Measurements from ENCODE around the gene CSH2. TPM values are rescaled to one million over a fixed set of nuclear protein-coding genes. Genes with fewer than 3 reads are reported as not detected.
"Not testable (repeated sequence)": the region's sequence is repeated elsewhere in the genome, so short reads cannot be mapped to it uniquely, and the experiment has no call there.

CSH2 gene
- polyA plus RNA-seq (2013, experiment 1 of 4), result not detected
- polyA plus RNA-seq (2013, experiment 2 of 4), result not detected
- not detected for polyA plus RNA-seq (2013, experiment 3 of 4)
- polyA plus RNA-seq (2013, experiment 4 of 4), result not detected

GRCh38 chr17:63873577-63873976, at the start of gene CSH2:
TSS of gene CSH2 (minus strand) at chr17:63873677. CDS start at chr17:63873614, 63 bp downstream.
- H3K4me3 ChIP-seq (ENCODE audit: insufficient read depth, low read depth, low read length); H3K4me1 ChIP-seq (ENCODE audit: control insufficient read depth, insufficient read depth, low read length); H3K36me3 ChIP-seq (ENCODE audit: control insufficient read depth, insufficient read depth, low read length); H3K27me3 ChIP-seq (ENCODE audit: control insufficient read depth, insufficient read depth, low read length, poor library complexity, severe bottlenecking); H3K9me3 ChIP-seq (ENCODE audit: control insufficient read depth, low read length); H3K27ac ChIP-seq (ENCODE audit: insufficient read depth, low read depth, low read length, poor library complexity, severe bottlenecking): not testable (repeated sequence)
- WGBS, 2 experiments, result 89 to 96% methylated on average over 4 of the region's 7 CpGs

GRCh38 chr17:63922402-63922801, 48.9 kb upstream of the CSH2 start:
- H3K4me1 ChIP-seq (ENCODE audit: control insufficient read depth, insufficient read depth, low read length); H3K36me3 ChIP-seq (ENCODE audit: control insufficient read depth, insufficient read depth, low read length); H3K27ac ChIP-seq (ENCODE audit: insufficient read depth, low read depth, low read length, poor library complexity, severe bottlenecking); H3K4me3 ChIP-seq (ENCODE audit: insufficient read depth, low read depth, low read length); H3K27me3 ChIP-seq (ENCODE audit: control insufficient read depth, insufficient read depth, low read length, poor library complexity, severe bottlenecking); H3K9me3 ChIP-seq (ENCODE audit: control insufficient read depth, low read length): not testable (repeated sequence)
- WGBS, 2 experiments, result 94% methylated on average over 8 to 9 of the region's 9 CpGs

- 92 to 93% methylated on average over 5 of the region's 5 CpGs for WGBS, 2 experiments
- not testable (repeated sequence) for H3K27me3 ChIP-seq (ENCODE audit: control insufficient read depth, insufficient read depth, low read length, poor library complexity, severe bottlenecking)
These were observed 47.3 kb upstream of the CSH2 start for GRCh38 chr17:63920779-63921178.

GRCh38 chr17:63920050-63920449, 46.6 kb upstream of the CSH2 start:
- not testable (repeated sequence) for H3K9me3 ChIP-seq (ENCODE audit: control insufficient read depth, low read length); H3K27me3 ChIP-seq (ENCODE audit: control insufficient read depth, insufficient read depth, low read length, poor library complexity, severe bottlenecking); H3K4me1 ChIP-seq (ENCODE audit: control insufficient read depth, insufficient read depth, low read length); H3K36me3 ChIP-seq (ENCODE audit: control insufficient read depth, insufficient read depth, low read length); H3K4me3 ChIP-seq (ENCODE audit: insufficient read depth, low read depth, low read length); H3K27ac ChIP-seq (ENCODE audit: insufficient read depth, low read depth, low read length, poor library complexity, severe bottlenecking)
- 92 to 93% methylated on average over 6 of the region's 6 CpGs for WGBS, 2 experiments

More at GRCh38 chr17:63920779-63921178, 47.3 kb upstream of the CSH2 start:
- H3K4me3 ChIP-seq (ENCODE audit: insufficient read depth, low read depth, low read length); H3K4me1 ChIP-seq (ENCODE audit: control insufficient read depth, insufficient read depth, low read length); H3K9me3 ChIP-seq (ENCODE audit: control insufficient read depth, low read length); H3K27ac ChIP-seq (ENCODE audit: insufficient read depth, low read depth, low read length, poor library complexity, severe bottlenecking); H3K36me3 ChIP-seq (ENCODE audit: control insufficient read depth, insufficient read depth, low read length): not testable (repeated sequence)

- Histone ChIP-seq H3K4me1 (ENCODE audit: control insufficient read depth, insufficient read depth, low read length) (no peaks in the 10 kb centered on the region), H3K27me3 (ENCODE audit: control insufficient read depth, insufficient read depth, low read length, poor library complexity, severe bottlenecking) (no peaks in the 10 kb centered on the region), H3K36me3 (ENCODE audit: control insufficient read depth, insufficient read depth, low read length) (no peaks in the 10 kb centered on the region), H3K4me3 (ENCODE audit: insufficient read depth, low read depth, low read length) (no peak overlapping the region), H3K9me3 (ENCODE audit: control insufficient read depth, low read length) (no peaks in the 10 kb centered on the region), H3K27ac (ENCODE audit: insufficient read depth, low read depth, low read length, poor library complexity, severe bottlenecking) (no peak overlapping the region)
- WGBS, 2 experiments, result 60 to 63% methylated on average over 8 of the region's 8 CpGs
These were observed 45.8 kb upstream of the CSH2 start for GRCh38 chr17:63919311-63919723.

- H3K4me3 ChIP-seq (ENCODE audit: insufficient read depth, low read depth, low read length); H3K36me3 ChIP-seq (ENCODE audit: control insufficient read depth, insufficient read depth, low read length); H3K4me1 ChIP-seq (ENCODE audit: control insufficient read depth, insufficient read depth, low read length); H3K9me3 ChIP-seq (ENCODE audit: control insufficient read depth, low read length); H3K27me3 ChIP-seq (ENCODE audit: control insufficient read depth, insufficient read depth, low read length, poor library complexity, severe bottlenecking); H3K27ac ChIP-seq (ENCODE audit: insufficient read depth, low read depth, low read length, poor library complexity, severe bottlenecking): not testable (repeated sequence)
- 60 to 62% methylated on average over 9 to 10 of the region's 10 CpGs for WGBS, 2 experiments
These were observed 45.4 kb upstream of the CSH2 start, which contains the start of gene GH1 for GRCh38 chr17:63918789-63919305. TSS of gene GH1 (minus strand) at chr17:63918839. CDS start at chr17:63918776, 63 bp downstream.

GRCh38 chr17:63918305-63918704, 44.8 kb upstream of the CSH2 start:
- Histone ChIP-seq H3K27me3 (ENCODE audit: control insufficient read depth, insufficient read depth, low read length, poor library complexity, severe bottlenecking) (no peaks in the 10 kb centered on the region), H3K4me1 (ENCODE audit: control insufficient read depth, insufficient read depth, low read length) (no peaks in the 10 kb centered on the region), H3K9me3 (ENCODE audit: control insufficient read depth, low read length) (no peaks in the 10 kb centered on the region), H3K27ac (ENCODE audit: insufficient read depth, low read depth, low read length, poor library complexity, severe bottlenecking) (no peak overlapping the region), H3K36me3 (ENCODE audit: control insufficient read depth, insufficient read depth, low read length) (no peaks in the 10 kb centered on the region), H3K4me3 (ENCODE audit: insufficient read depth, low read depth, low read length) (no peak overlapping the region)
- WGBS, 2 experiments, result 34 to 37% methylated on average over 10 of the region's 10 CpGs

GRCh38 chr17:63917646-63918045, 44.2 kb upstream of the CSH2 start:
- H3K27ac ChIP-seq (ENCODE audit: insufficient read depth, low read depth, low read length, poor library complexity, severe bottlenecking), result no peak overlapping the region
- WGBS, 2 experiments, result 79 to 84% methylated on average over 13 of the region's 13 CpGs

GRCh38 chr17:63917206-63917605, 43.7 kb upstream of the CSH2 start:
- not testable (repeated sequence) for H3K27me3 ChIP-seq (ENCODE audit: control insufficient read depth, insufficient read depth, low read length, poor library complexity, severe bottlenecking); H3K4me3 ChIP-seq (ENCODE audit: insufficient read depth, low read depth, low read length); H3K27ac ChIP-seq (ENCODE audit: insufficient read depth, low read depth, low read length, poor library complexity, severe bottlenecking); H3K36me3 ChIP-seq (ENCODE audit: control insufficient read depth, insufficient read depth, low read length); H3K9me3 ChIP-seq (ENCODE audit: control insufficient read depth, low read length); H3K4me1 ChIP-seq (ENCODE audit: control insufficient read depth, insufficient read depth, low read length)
- 93 to 97% methylated on average over 10 of the region's 11 CpGs for WGBS, 2 experiments

More at GRCh38 chr17:63917646-63918045, 44.2 kb upstream of the CSH2 start:
- Histone ChIP-seq H3K36me3 (ENCODE audit: control insufficient read depth, insufficient read depth, low read length) (no peaks in the 10 kb centered on the region), H3K4me1 (ENCODE audit: control insufficient read depth, insufficient read depth, low read length) (no peaks in the 10 kb centered on the region), H3K27me3 (ENCODE audit: control insufficient read depth, insufficient read depth, low read length, poor library complexity, severe bottlenecking) (no peaks in the 10 kb centered on the region), H3K9me3 (ENCODE audit: control insufficient read depth, low read length) (no peaks in the 10 kb centered on the region), H3K4me3 (ENCODE audit: insufficient read depth, low read depth, low read length) (no peak overlapping the region)

GRCh38 chr17:63916566-63917185, 43.2 kb upstream of the CSH2 start:
- Histone ChIP-seq H3K4me3 (ENCODE audit: insufficient read depth, low read depth, low read length) (no peak overlapping the region), H3K27ac (ENCODE audit: insufficient read depth, low read depth, low read length, poor library complexity, severe bottlenecking) (no peak overlapping the region), H3K9me3 (ENCODE audit: control insufficient read depth, low read length) (no peaks in the 10 kb centered on the region), H3K27me3 (ENCODE audit: control insufficient read depth, insufficient read depth, low read length, poor library complexity, severe bottlenecking) (no peaks in the 10 kb centered on the region), H3K36me3 (ENCODE audit: control insufficient read depth, insufficient read depth, low read length) (no peaks in the 10 kb centered on the region), H3K4me1 (ENCODE audit: control insufficient read depth, insufficient read depth, low read length) (no peaks in the 10 kb centered on the region)
- 90 to 94% methylated on average over 12 of the region's 12 CpGs for WGBS, 2 experiments

Data from ectodermal cell (in vitro differentiated cells).